SK-N-SH treated with all-trans-retinoic acid at 6 μM for 48 hours (cell line): Measurements from ENCODE around the gene LY86.
"Not testable (repeated sequence)": the region's sequence is repeated elsewhere in the genome, so short reads cannot be mapped to it uniquely, and the experiment has no call there.

Experiments
- POU6F1 ChIP-seq: fragments of 250-450 bp; sonication (Bioruptor Pico); IDR thresholded peaks from 2 replicates; pipeline ENCODE4 v1.8.0; 2021; ENCODE audit warnings: low read depth, mild to moderate bottlenecking, moderate library complexity, borderline replicate concordance
- ZFP3 ChIP-seq: fragments of 250-450 bp; sonication (Bioruptor Pico); IDR thresholded peaks from 2 replicates; pipeline ENCODE4 v1.5.0; 2020; ENCODE audit warnings: mild to moderate bottlenecking, moderate library complexity
- ZNF565 ChIP-seq: fragments of 450-650 bp; formaldehyde crosslinking; conservative IDR thresholded peaks from 2 replicates; pipeline ENCODE4 v1.5.0; 2020; ENCODE audit warnings: low read depth, mild to moderate bottlenecking, moderate library complexity
- TF ChIP-seq, protein P1 (sequence below): fragments of 250-450 bp; sonication (Bioruptor Pico); IDR thresholded peaks from 2 replicates; pipeline ENCODE4 v1.8.0; 2020; ENCODE audit warnings: mild to moderate bottlenecking, moderate library complexity, borderline replicate concordance

GRCh38 chr6:6670150-6670549 is 81.6 kb downstream of the LY86 start:
- TF ChIP-seq POU6F1, ZNF565, ZFP3 (CRISPR knock-in tag): not testable (repeated sequence)
- TF ChIP-seq, protein P1, sequence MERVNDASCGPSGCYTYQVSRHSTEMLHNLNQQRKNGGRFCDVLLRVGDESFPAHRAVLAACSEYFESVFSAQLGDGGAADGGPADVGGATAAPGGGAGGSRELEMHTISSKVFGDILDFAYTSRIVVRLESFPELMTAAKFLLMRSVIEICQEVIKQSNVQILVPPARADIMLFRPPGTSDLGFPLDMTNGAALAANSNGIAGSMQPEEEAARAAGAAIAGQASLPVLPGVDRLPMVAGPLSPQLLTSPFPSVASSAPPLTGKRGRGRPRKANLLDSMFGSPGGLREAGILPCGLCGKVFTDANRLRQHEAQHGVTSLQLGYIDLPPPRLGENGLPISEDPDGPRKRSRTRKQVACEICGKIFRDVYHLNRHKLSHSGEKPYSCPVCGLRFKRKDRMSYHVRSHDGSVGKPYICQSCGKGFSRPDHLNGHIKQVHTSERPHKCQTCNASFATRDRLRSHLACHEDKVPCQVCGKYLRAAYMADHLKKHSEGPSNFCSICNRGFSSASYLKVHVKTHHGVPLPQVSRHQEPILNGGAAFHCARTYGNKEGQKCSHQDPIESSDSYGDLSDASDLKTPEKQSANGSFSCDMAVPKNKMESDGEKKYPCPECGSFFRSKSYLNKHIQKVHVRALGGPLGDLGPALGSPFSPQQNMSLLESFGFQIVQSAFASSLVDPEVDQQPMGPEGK (CRISPR knock-in tag), result not testable (repeated sequence)
